Cerebellar cortex (tissue), 1 donor: Measurements from ENCODE around the gene MTG2.
A peak's percentile ranks its signal among the peaks of the same experiment; 100 is the strongest.

Source experiments
- DNase-seq: peaks from one replicate; pipeline ENCODE4 v3.0.0-alpha.2; 2015; ENCODE audit warnings: low spot score

Gene MTG2

GRCh38 chr20:62183426-62184142 is 756 bp downstream of the MTG2 start:
- no peak for DNase-seq

- DNase-seq = no peak
Observed at GRCh38 chr20:62186096-62186426, 3.2 kb downstream of the MTG2 start.

- no peak for DNase-seq
Observed at GRCh38 chr20:62186887-62187866, 4.3 kb downstream of the MTG2 start.

- no peak for DNase-seq
Observed at GRCh38 chr20:62190639-62191411, 8.0 kb downstream of the MTG2 start.

- DNase-seq = no peak
Observed at GRCh38 chr20:62191781-62192559, 9.1 kb downstream of the MTG2 start.

GRCh38 chr20:62192635-62193034 is 9.8 kb downstream of the MTG2 start:
- no peak for DNase-seq

- DNase-seq = peak; percentile 55
Observed at GRCh38 chr20:62193079-62194025, 10.5 kb downstream of the MTG2 start.

GRCh38 chr20:62195075-62195405 is 12.2 kb downstream of the MTG2 start:
- no peak for DNase-seq

GRCh38 chr20:62195736-62196135 is 12.9 kb downstream of the MTG2 start:
- no peak for DNase-seq

GRCh38 chr20:62196286-62196685 is 13.5 kb downstream of the MTG2 start:
- no peak for DNase-seq

- no peak for DNase-seq
Observed at GRCh38 chr20:62197311-62197710, 14.5 kb downstream of the MTG2 start.

- no peak for DNase-seq
Observed at GRCh38 chr20:62197801-62198200, 15.0 kb downstream of the MTG2 start.

GRCh38 chr20:62198496-62198895 is 15.7 kb downstream of the MTG2 start:
- DNase-seq = no peak

- no peak for DNase-seq
Observed at GRCh38 chr20:62198931-62199330, 16.1 kb downstream of the MTG2 start.

- no peak for DNase-seq
Observed at GRCh38 chr20:62200491-62201172, 17.8 kb downstream of the MTG2 start.

- DNase-seq = peak; percentile 53
Observed at GRCh38 chr20:62201173-62202082, 18.6 kb downstream of the MTG2 start.

- no peak for DNase-seq
Observed at GRCh38 chr20:62202083-62202395, 19.2 kb downstream of the MTG2 start.

- DNase-seq = no peak
Observed at GRCh38 chr20:62202676-62203377, 20.0 kb downstream of the MTG2 start.
